GM18870 (cell line): Measurements from ENCODE around the gene PAAF1.

Experiments used
- ATAC-seq: cut with Tn5 transposase; IDR thresholded peaks from one replicate; pipeline ENCODE4 v1.9.1; 2021; ENCODE audit warnings: moderate library complexity; ENCODE audit not compliant: unreplicated experiment

Gene PAAF1

GRCh38 chr11:73944901-73945300 is 68.1 kb downstream of the PAAF1 start:
- ATAC-seq, result no peak

GRCh38 chr11:73945396-73945795 is 68.6 kb downstream of the PAAF1 start:
- ATAC-seq, result no peak

- ATAC-seq, result no peak
Measured at GRCh38 chr11:73946798-73947458, 70.1 kb downstream of the PAAF1 start.

GRCh38 chr11:73949246-73949645 is 72.4 kb downstream of the PAAF1 start:
- ATAC-seq, result no peak

GRCh38 chr11:73949912-73950311 is 73.1 kb downstream of the PAAF1 start:
- ATAC-seq, result no peak

- ATAC-seq, result peak; percentile 60
Measured at GRCh38 chr11:73950869-73951710, 74.3 kb downstream of the PAAF1 start, which contains the start of gene DNAJB13. TSS of gene DNAJB13 (plus strand) at chr11:73951026. CDS start at chr11:73951070, 44 bp downstream.

GRCh38 chr11:73951797-73952196 is 75.0 kb downstream of the PAAF1 start:
- no peak for ATAC-seq

GRCh38 chr11:73956876-73957653 is 80.3 kb downstream of the PAAF1 start:
- no peak for ATAC-seq

- no peak for ATAC-seq
Measured at GRCh38 chr11:73957654-73958361, 81.0 kb downstream of the PAAF1 start.

GRCh38 chr11:73958521-73959141 is 81.8 kb downstream of the PAAF1 start:
- no peak for ATAC-seq

GRCh38 chr11:73961321-73961720 is 84.5 kb downstream of the PAAF1 start:
- no peak for ATAC-seq

- ATAC-seq, result no peak
Measured at GRCh38 chr11:73962101-73962705, 85.4 kb downstream of the PAAF1 start.

GRCh38 chr11:73963861-73964260 is 87.1 kb downstream of the PAAF1 start:
- ATAC-seq, result no peak

GRCh38 chr11:73965076-73965763 is 88.4 kb downstream of the PAAF1 start:
- no peak for ATAC-seq

GRCh38 chr11:73965764-73966121 is 88.9 kb downstream of the PAAF1 start:
- ATAC-seq, result no peak

GRCh38 chr11:73968356-73968966 is 91.7 kb downstream of the PAAF1 start:
- no peak for ATAC-seq

- ATAC-seq, result no peak
Measured at GRCh38 chr11:73969091-73969490, 92.3 kb downstream of the PAAF1 start.

GRCh38 chr11:73969991-73970800 is 93.4 kb downstream of the PAAF1 start:
- ATAC-seq, result no peak
